AG09319 (cell line): ENCODE data around the gene NPY4R2.
"Not testable (repeated sequence)": the region's sequence is repeated elsewhere in the genome, so short reads cannot be mapped to it uniquely, and the experiment has no call there.

ENCODE experiments used
- DNase-seq: peaks from one replicate; pipeline ENCODE4 v3.0.0-alpha.2; 2010; ENCODE audit warnings: low read depth; ENCODE audit errors: extremely low read depth

The NPY4R2 gene, protein sequence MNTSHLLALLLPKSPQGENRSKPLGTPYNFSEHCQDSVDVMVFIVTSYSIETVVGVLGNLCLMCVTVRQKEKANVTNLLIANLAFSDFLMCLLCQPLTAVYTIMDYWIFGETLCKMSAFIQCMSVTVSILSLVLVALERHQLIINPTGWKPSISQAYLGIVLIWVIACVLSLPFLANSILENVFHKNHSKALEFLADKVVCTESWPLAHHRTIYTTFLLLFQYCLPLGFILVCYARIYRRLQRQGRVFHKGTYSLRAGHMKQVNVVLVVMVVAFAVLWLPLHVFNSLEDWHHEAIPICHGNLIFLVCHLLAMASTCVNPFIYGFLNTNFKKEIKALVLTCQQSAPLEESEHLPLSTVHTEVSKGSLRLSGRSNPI

GRCh38 chr10:47918475-47918874 is at the start of gene NPY4R2:
Gene NPY4R2, plus strand, starts transcription at chr10:47918662. Its CDS starts 3,326 bp downstream, at chr10:47921988.
- DNase-seq = not testable (repeated sequence)

GRCh38 chr10:47870887-47871286 is 47.6 kb upstream of the NPY4R2 start:
- not testable (repeated sequence) for DNase-seq

DNA sequence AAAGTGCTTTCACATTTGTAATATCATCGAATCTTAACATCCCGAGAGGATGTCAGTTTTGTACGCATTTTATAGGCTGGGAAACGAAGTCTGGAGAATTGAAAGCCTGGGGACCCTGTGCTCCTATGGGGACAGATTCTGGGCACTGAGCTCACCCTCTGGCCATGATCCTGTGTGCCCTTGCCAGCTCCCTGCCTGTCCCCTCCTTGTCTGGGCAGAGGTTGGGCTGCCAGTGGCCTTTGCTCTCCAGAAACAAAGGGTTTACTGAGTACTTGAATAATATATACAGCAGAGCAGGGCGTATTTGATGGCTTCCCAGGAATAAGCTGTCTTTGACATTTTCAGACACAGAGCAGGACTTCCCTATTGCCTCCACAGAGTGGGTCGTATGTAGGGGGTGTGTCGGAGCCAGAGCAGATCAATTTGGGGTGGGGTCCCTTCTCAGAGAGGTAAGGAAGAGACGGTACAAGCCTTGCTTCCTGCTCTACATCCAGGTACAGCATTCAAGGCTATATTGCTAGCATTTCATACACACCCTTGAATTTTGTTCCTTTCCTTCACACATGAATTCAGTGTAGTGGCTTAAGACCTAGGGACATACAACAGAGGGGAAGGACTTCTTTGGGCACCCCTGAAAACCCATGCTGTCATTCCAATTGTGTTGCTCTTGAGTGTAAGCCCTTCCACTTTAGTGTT is 46.8 kb upstream of the NPY4R2 start:
- not testable (repeated sequence) for DNase-seq

- DNase-seq = not testable (repeated sequence)
Measured at GRCh38 chr10:47872236-47872635, 46.2 kb upstream of the NPY4R2 start.

DNA sequence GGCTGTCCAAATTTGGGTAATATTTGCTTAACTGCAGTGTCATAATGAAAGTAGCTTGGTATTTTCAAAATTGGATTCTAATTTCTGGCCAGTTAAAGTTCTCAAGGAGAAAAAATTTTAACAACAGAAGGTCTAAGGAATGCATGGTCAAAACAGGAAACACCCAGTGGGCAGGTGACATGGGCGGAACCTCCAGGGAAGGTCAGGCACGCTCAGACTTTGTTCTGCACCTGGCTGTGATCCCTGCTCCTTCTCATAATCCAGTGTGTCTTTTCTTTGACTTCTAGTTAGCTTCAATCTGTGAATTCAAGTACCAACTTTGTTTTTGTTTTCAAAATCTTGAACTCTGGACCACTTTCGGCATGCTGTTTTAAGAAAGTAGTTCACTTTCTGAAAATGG is 34.2 kb upstream of the NPY4R2 start:
- not testable (repeated sequence) for DNase-seq

DNA sequence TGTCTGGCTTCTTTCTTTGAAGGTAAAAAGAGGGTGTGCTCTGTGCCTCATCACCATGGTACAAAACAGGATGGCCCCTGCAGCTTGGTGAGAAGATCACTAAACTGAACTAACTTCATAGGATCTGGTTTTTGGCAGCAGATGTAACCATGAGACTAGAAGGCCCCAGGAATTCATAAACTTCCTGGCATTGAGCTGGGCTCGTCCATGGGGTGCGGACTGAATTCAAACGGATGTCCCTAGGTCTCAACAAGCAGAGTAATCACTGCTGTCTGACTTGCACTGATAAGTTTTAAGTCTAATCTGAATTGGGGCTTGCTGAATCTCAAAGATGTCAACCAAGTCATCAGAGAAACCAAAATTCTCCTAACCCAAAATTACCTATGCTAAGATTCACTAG is 33.5 kb upstream of the NPY4R2 start:
- not testable (repeated sequence) for DNase-seq

DNA sequence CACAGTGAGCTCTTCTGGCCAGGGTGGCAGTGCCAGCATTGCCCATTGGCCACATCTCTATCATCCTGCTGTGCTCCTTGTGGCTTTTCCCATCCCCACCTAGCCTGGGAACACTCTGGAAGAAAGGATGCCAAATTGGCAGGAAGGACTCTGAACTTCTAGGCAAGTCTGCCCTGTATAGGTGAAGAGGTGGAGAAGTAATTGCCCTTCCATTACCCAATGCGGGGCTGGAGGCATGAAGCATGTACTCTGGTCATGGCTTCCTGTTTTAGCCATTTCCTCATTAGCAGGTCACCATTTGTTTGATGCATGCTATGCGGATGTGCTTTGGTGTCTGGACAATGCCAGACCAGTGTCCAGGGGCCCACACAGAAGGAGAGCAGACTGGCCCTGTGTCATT is 32.1 kb upstream of the NPY4R2 start:
- not testable (repeated sequence) for DNase-seq

GRCh38 chr10:47886827-47887226 is 31.6 kb upstream of the NPY4R2 start:
- not testable (repeated sequence) for DNase-seq

GRCh38 chr10:47890737-47891136 is 27.7 kb upstream of the NPY4R2 start:
- DNase-seq = not testable (repeated sequence)

- not testable (repeated sequence) for DNase-seq
Measured at GRCh38 chr10:47892494-47893261, 25.8 kb upstream of the NPY4R2 start.

DNA sequence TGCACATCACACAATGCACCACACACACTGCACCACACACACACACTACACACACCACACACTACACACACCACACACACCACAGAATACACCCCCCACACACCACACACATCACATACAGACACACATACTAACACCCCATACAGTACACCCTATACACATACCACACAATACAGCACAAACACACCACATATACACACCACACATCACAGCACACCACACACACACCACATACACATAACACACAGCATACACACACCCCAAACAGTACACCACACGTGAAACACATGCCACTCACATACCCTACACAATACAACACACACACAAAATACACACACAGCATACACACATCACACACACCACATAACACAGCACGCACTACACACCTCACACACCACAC is 23.9 kb upstream of the NPY4R2 start:
- not testable (repeated sequence) for DNase-seq

DNA sequence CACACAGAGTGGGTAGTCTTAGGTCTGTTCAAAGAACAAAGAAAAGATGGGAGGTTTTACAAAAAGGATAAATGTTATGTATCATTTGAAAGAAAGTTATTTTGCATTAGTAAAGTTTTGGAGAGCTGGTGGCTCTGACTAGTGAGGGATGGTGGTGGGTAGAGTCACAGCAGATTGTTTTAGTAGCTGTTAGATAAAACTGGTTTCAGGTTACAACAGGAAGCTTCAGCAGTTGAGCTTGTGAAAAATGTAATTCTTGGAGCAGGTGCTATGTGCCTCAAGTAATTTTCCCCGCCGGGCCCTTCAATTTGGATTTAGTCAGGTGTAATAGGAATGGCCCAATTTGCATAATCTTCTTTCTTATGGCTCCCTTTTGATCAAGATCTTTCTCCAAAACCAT is 20.6 kb upstream of the NPY4R2 start:
- not testable (repeated sequence) for DNase-seq

DNA sequence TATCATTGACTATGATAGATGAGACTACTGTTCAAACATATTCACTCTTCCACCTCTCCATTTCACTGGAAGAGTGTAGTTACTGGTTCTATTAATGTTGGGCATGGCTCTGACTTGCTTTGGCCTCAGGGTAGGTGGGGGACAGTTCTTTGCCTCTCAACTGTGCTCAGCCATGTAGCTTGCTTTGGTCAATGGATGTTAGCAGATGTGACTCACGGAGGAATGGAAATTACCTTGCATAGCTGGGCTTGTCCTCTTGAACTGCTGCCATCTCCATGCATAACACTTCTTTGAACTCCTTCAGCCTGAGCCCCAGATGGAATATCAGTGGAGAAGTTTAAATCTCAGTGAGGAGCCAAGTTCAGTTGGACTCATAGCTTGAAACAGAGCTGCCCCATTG is 9.1 kb upstream of the NPY4R2 start:
- DNase-seq = not testable (repeated sequence)

GRCh38 chr10:47910486-47910885 is 8.0 kb upstream of the NPY4R2 start:
- DNase-seq = not testable (repeated sequence)

- DNase-seq = not testable (repeated sequence)
Measured at GRCh38 chr10:47914052-47914451, 4.4 kb upstream of the NPY4R2 start.

- not testable (repeated sequence) for DNase-seq
Measured at GRCh38 chr10:47915849-47916548, 2.5 kb upstream of the NPY4R2 start.

- DNase-seq = not testable (repeated sequence)
Measured at GRCh38 chr10:47920610-47921009, 2.1 kb downstream of the NPY4R2 start.

DNA sequence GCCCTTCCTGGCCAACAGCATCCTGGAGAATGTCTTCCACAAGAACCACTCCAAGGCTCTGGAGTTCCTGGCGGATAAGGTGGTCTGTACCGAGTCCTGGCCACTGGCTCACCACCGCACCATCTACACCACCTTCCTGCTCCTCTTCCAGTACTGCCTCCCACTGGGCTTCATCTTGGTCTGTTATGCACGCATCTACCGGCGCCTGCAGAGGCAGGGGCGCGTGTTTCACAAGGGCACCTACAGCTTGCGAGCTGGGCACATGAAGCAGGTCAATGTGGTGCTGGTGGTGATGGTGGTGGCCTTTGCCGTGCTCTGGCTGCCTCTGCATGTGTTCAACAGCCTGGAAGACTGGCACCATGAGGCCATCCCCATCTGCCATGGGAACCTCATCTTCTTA is 4.0 kb downstream of the NPY4R2 start:
- not testable (repeated sequence) for DNase-seq

GRCh38 chr10:47924628-47925027 is 6.2 kb downstream of the NPY4R2 start:
- DNase-seq = not testable (repeated sequence)

- not testable (repeated sequence) for DNase-seq
Measured at GRCh38 chr10:47927147-47927916, 8.9 kb downstream of the NPY4R2 start.
